ENCODE data around the gene ZC3H6. TPM values are rescaled to one million over a fixed set of nuclear protein-coding genes. Genes with fewer than 3 reads are reported as not detected.
A peak's percentile ranks its signal among the peaks of the same experiment; 100 is the strongest.

The ZC3H6 gene
- total RNA-seq, 4 donors from 2014 or later = 4.9 to 41.0 (median 12.8) TPM

- Histone ChIP-seq H3K27ac (no peak overlapping the region), H3K27me3 (no peaks in the 10 kb centered on the region), H3K4me1 (no peaks in the 10 kb centered on the region), H3K36me3 (no peaks in the 10 kb centered on the region), H3K4me3 (no peak overlapping the region), H3K9me3 (no peaks in the 10 kb centered on the region)
- intact Hi-C loops (cut with DNase I; ENCODE audit: low total_unique reads) = no loop called here
- TF ChIP-seq, protein P1, sequence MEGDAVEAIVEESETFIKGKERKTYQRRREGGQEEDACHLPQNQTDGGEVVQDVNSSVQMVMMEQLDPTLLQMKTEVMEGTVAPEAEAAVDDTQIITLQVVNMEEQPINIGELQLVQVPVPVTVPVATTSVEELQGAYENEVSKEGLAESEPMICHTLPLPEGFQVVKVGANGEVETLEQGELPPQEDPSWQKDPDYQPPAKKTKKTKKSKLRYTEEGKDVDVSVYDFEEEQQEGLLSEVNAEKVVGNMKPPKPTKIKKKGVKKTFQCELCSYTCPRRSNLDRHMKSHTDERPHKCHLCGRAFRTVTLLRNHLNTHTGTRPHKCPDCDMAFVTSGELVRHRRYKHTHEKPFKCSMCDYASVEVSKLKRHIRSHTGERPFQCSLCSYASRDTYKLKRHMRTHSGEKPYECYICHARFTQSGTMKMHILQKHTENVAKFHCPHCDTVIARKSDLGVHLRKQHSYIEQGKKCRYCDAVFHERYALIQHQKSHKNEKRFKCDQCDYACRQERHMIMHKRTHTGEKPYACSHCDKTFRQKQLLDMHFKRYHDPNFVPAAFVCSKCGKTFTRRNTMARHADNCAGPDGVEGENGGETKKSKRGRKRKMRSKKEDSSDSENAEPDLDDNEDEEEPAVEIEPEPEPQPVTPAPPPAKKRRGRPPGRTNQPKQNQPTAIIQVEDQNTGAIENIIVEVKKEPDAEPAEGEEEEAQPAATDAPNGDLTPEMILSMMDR (IDR thresholded peaks at IDR 0.05) = no peak
- no peak for TF ChIP-seq POLR2A (IDR thresholded peaks at IDR 0.05)
- no peak for DNase-seq
Observed at GRCh38 chr2:112243233-112243632, 32.2 kb upstream of the ZC3H6 start.

GRCh38 chr2:112244854-112245253 lies 30.5 kb upstream of the ZC3H6 start:
- Histone ChIP-seq H3K36me3 (no peaks in the 10 kb centered on the region), H3K4me1 (no peaks in the 10 kb centered on the region), H3K9me3 (no peaks in the 10 kb centered on the region), H3K27ac (no peak overlapping the region), H3K27me3 (no peaks in the 10 kb centered on the region), H3K4me3 (no peak overlapping the region)
- TF ChIP-seq POLR2A (IDR thresholded peaks at IDR 0.05) = no peak
- TF ChIP-seq, protein P1 (IDR thresholded peaks at IDR 0.05) = no peak
- intact Hi-C loops (cut with DNase I; ENCODE audit: low total_unique reads) = no loop called here
- no peak for DNase-seq

- no peaks in the 10 kb centered on the region for H3K4me1 ChIP-seq
- DNase-seq = no peak
Observed at GRCh38 chr2:112251271-112251670, 24.1 kb upstream of the ZC3H6 start.

GRCh38 chr2:112253261-112253815 lies 22.1 kb upstream of the ZC3H6 start:
- Histone ChIP-seq H3K36me3 (no peaks in the 10 kb centered on the region), H3K4me1 (no peaks in the 10 kb centered on the region), H3K4me3 (no peak overlapping the region), H3K9me3 (no peaks in the 10 kb centered on the region), H3K27ac (no peak overlapping the region), H3K27me3 (no peaks in the 10 kb centered on the region)
- TF ChIP-seq POLR2A (IDR thresholded peaks at IDR 0.05) = no peak
- TF ChIP-seq, protein P1 (IDR thresholded peaks at IDR 0.05) = no peak
- no peak for DNase-seq
- intact Hi-C loops (cut with DNase I; ENCODE audit: low total_unique reads) = no loop called here

More at GRCh38 chr2:112251271-112251670, 24.1 kb upstream of the ZC3H6 start:
- no peaks in the 10 kb centered on the region for H3K9me3 ChIP-seq
- H3K27me3 ChIP-seq = no peaks in the 10 kb centered on the region
- no peak overlapping the region for H3K27ac ChIP-seq
- H3K4me3 ChIP-seq = no peak overlapping the region
- intact Hi-C loops (cut with DNase I; ENCODE audit: low total_unique reads) = no loop called here
- TF ChIP-seq POLR2A (IDR thresholded peaks at IDR 0.05) = no peak
- H3K36me3 ChIP-seq = no peaks in the 10 kb centered on the region

GRCh38 chr2:112254466-112255240 lies 20.7 kb upstream of the ZC3H6 start, which contains the start of gene ZC3H8:
TSS of gene ZC3H8 (minus strand) at chr2:112255042. CDS start at chr2:112254981, 61 bp downstream.
- Histone ChIP-seq H3K9me3 (no peaks in the 10 kb centered on the region), H3K4me1 (no peaks in the 10 kb centered on the region), H3K4me3 (peak within 1 kb of the TSS; percentile 74 to 83), H3K27ac (peak within 1 kb of the TSS; percentile 75 to 78), H3K36me3 (no peaks in the 10 kb centered on the region), H3K27me3 (no peaks in the 10 kb centered on the region)
- TF ChIP-seq POLR2A (IDR thresholded peaks at IDR 0.05) = peak; percentile 65 to 77
- TF ChIP-seq, protein P1 (IDR thresholded peaks at IDR 0.05) = no peak
- DNase-seq = peak; percentile 90 to 94
- intact Hi-C loops (cut with DNase I; ENCODE audit: low total_unique reads) = no loop called here

All from uterus (tissue), 4 donors.